Measurements from ENCODE around the gene MALT1. TPM values are rescaled to one million over a fixed set of nuclear protein-coding genes. Genes with fewer than 3 reads are reported as not detected.

Gene MALT1
- total RNA-seq, 1 donor from 2014 or later: 28.1 TPM

- no peaks in the 10 kb centered on the region for H3K27me3 Mint-ChIP-seq (ENCODE audit: unreplicated experiment)
- no peak for TF ChIP-seq CTCF (IDR thresholded peaks at IDR 0.05)
- no peak overlapping the region for H3K4me3 Mint-ChIP-seq (ENCODE audit: unreplicated experiment)
- H3K9me3 Mint-ChIP-seq (ENCODE audit: unreplicated experiment): no peaks in the 10 kb centered on the region
- no peak for DNase-seq (ENCODE audit: extremely low spot score, unreplicated experiment)
- peaks cover 44% of the 10 kb centered on the region for H3K4me1 Mint-ChIP-seq (ENCODE audit: unreplicated experiment)
- no peaks in the 10 kb centered on the region for H3K36me3 Mint-ChIP-seq (ENCODE audit: unreplicated experiment)
- H3K27ac Mint-ChIP-seq (ENCODE audit: unreplicated experiment): no peak overlapping the region
Observed at GRCh38 chr18:58631301-58631700, 40.0 kb upstream of the MALT1 start.

DNA sequence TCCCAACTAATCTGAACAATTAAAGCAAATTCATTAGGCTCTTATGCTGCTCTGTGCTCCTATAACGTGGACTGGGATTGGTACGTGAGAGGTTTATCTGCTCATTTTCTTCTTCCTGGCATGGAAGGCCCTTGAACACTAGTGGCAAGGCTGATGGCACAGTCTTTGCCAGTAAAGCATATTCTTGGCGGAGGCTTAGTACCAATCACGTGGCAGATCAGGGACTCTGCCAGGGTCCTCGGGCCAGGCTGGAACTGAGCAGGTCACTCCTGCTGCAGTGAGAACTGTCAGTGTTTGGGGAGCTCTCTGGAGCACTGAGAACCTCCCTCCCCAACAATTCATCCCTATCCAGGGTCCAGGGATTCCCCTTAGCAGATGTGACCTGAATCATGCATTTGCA, 38.7 kb upstream of the MALT1 start:
- H3K4me1 Mint-ChIP-seq (ENCODE audit: unreplicated experiment): peaks cover 44% of the 10 kb centered on the region

GRCh38 chr18:58633874-58634273, 37.4 kb upstream of the MALT1 start:
- Mint-ChIP-seq H3K36me3 (ENCODE audit: unreplicated experiment) (no peaks in the 10 kb centered on the region), H3K4me3 (ENCODE audit: unreplicated experiment) (no peak overlapping the region), H3K9me3 (ENCODE audit: unreplicated experiment) (no peaks in the 10 kb centered on the region), H3K4me1 (ENCODE audit: unreplicated experiment) (peaks cover 44% of the 10 kb centered on the region), H3K27ac (ENCODE audit: unreplicated experiment) (peak overlapping the region; percentile 56), H3K27me3 (ENCODE audit: unreplicated experiment) (no peaks in the 10 kb centered on the region)
- no peak for DNase-seq (ENCODE audit: extremely low spot score, unreplicated experiment)
- TF ChIP-seq CTCF (IDR thresholded peaks at IDR 0.05): no peak

More for the DNA sequence above, 38.7 kb upstream of the MALT1 start:
- Mint-ChIP-seq H3K36me3 (ENCODE audit: unreplicated experiment) (no peaks in the 10 kb centered on the region), H3K27ac (ENCODE audit: unreplicated experiment) (no peak overlapping the region), H3K9me3 (ENCODE audit: unreplicated experiment) (no peaks in the 10 kb centered on the region), H3K4me3 (ENCODE audit: unreplicated experiment) (no peak overlapping the region), H3K27me3 (ENCODE audit: unreplicated experiment) (no peaks in the 10 kb centered on the region)
- TF ChIP-seq CTCF (IDR thresholded peaks at IDR 0.05): no peak
- no peak for DNase-seq (ENCODE audit: extremely low spot score, unreplicated experiment)

GRCh38 chr18:58635891-58636290, 35.4 kb upstream of the MALT1 start:
- peaks cover 36% of the 10 kb centered on the region for H3K4me1 Mint-ChIP-seq (ENCODE audit: unreplicated experiment)
- DNase-seq (ENCODE audit: extremely low spot score, unreplicated experiment): no peak
- H3K4me3 Mint-ChIP-seq (ENCODE audit: unreplicated experiment): no peak overlapping the region
- H3K27me3 Mint-ChIP-seq (ENCODE audit: unreplicated experiment): no peaks in the 10 kb centered on the region
- peak overlapping the region; percentile 76 for H3K27ac Mint-ChIP-seq (ENCODE audit: unreplicated experiment)
- H3K36me3 Mint-ChIP-seq (ENCODE audit: unreplicated experiment): no peaks in the 10 kb centered on the region
- H3K9me3 Mint-ChIP-seq (ENCODE audit: unreplicated experiment): no peaks in the 10 kb centered on the region
- TF ChIP-seq CTCF (IDR thresholded peaks at IDR 0.05): peak; percentile 30

- Mint-ChIP-seq H3K27me3 (ENCODE audit: unreplicated experiment) (no peaks in the 10 kb centered on the region), H3K4me3 (ENCODE audit: unreplicated experiment) (no peak overlapping the region), H3K9me3 (ENCODE audit: unreplicated experiment) (no peaks in the 10 kb centered on the region), H3K4me1 (ENCODE audit: unreplicated experiment) (peaks cover 36% of the 10 kb centered on the region), H3K36me3 (ENCODE audit: unreplicated experiment) (no peaks in the 10 kb centered on the region), H3K27ac (ENCODE audit: unreplicated experiment) (no peak overlapping the region)
- no peak for TF ChIP-seq CTCF (IDR thresholded peaks at IDR 0.05)
- no peak for DNase-seq (ENCODE audit: extremely low spot score, unreplicated experiment)
Observed at GRCh38 chr18:58637197-58637596, 34.1 kb upstream of the MALT1 start.

Data from osteocyte (in vitro differentiated cells).